ENCODE data around the gene GLYR1. TPM values are rescaled to one million over a fixed set of nuclear protein-coding genes. Genes with fewer than 3 reads are reported as not detected.
A peak's percentile ranks its signal among the peaks of the same experiment; 100 is the strongest.

The GLYR1 gene
- total and polyA plus RNA-seq, 9 of the 15 experiments (the other 6 are each of a cell fraction or from before 2014, with no cell fraction given), result 6.7 to 99.2 (median 60.2) TPM

GRCh38 chr16:4806280-4806679 is 40.8 kb downstream of the GLYR1 start:
- H3K79me2 ChIP-seq (ENCODE audit: control insufficient read depth, insufficient read depth, low read length), result peaks cover 5% of the 10 kb centered on the region; the same call in 2 of the 3 replicates
- in situ Hi-C loops (cut with MboI) (no loop called here), intact Hi-C loops (cut with micrococcal nuclease) (no loop called here)
- peaks cover 30 to 43% of the 10 kb centered on the region in 2 experiments for H3K4me1 ChIP-seq (replicated peaks in 1 of 2; ENCODE audit: control insufficient read depth in 2 of 2, insufficient read depth in 2 of 2, low read length in 2 of 2)
- no TSS peak for BruUV-seq (replicated peaks)
- H4K20me1 ChIP-seq (replicated peaks; ENCODE audit: control insufficient read depth, insufficient read depth, low read length), result no peaks in the 10 kb centered on the region; the same call in 1 of the 2 replicates
- H3K27me3 ChIP-seq (ENCODE audit: control insufficient read depth in 2 of 2, insufficient read depth in 2 of 2, low read length in 2 of 2), result no peaks in the 10 kb centered on the region
- no peak overlapping the region for H3K4me3 ChIP-seq
- CTCF ChIA-PET (ENCODE audit: low intra/inter-chr PET ratio), result no interaction called here
- DNase-seq (ENCODE audit: extremely low read depth in 1 of 4, low spot score in 3 of 4) (no peak), FAIRE-seq (no peak), ATAC-seq (no peak)
- TF ChIP-seq ZFP1 (CRISPR knock-in tag; IDR thresholded peaks at IDR 0.05) (no peak), ZNF121 (CRISPR knock-in tag; conservative IDR thresholded peaks at IDR 0.05) (peak; percentile 96), BCOR (IDR thresholded peaks at IDR 0.05) (peak; percentile 15; the same call in 1 of the 2 replicates)
- 87% methylated on average over 6 of the region's 6 CpGs for WGBS (ENCODE audit: insufficient coverage, low coverage, missing lambda C conversion rate)
- POLR2A ChIA-PET, result no interaction called here
- H3K4me2 ChIP-seq (ENCODE audit: insufficient read depth, low read length), result no peak overlapping the region
- H3K36me3 ChIP-seq (ENCODE audit: control insufficient read depth, insufficient read depth, low read length), result peaks cover 63% of the 10 kb centered on the region
- H3K27ac ChIP-seq (ENCODE audit: extremely low read depth, low read depth, low read length), result no peak overlapping the region
- H3K9me3 ChIP-seq (replicated peaks; ENCODE audit: control insufficient read depth, insufficient read depth, low read depth, low read length), result no peaks in the 10 kb centered on the region
- no peaks in the 10 kb centered on the region for H3K9me1 ChIP-seq (ENCODE audit: control insufficient read depth, insufficient read depth, low read length)
- peak overlapping the region in 1 of 2 experiments; percentile 10; a peak in 1 of 4 replicates for H3K9ac ChIP-seq (ENCODE audit: insufficient read depth in 1 of 2, low read depth in 2 of 2, low read length in 2 of 2)
- H2AFZ ChIP-seq (ENCODE audit: low read depth, low read length), result no peak overlapping the region

GRCh38 chr16:4805231-4805630 is 41.9 kb downstream of the GLYR1 start:
- Histone ChIP-seq H3K79me2 (ENCODE audit: control insufficient read depth, insufficient read depth, low read length) (peaks cover 6% of the 10 kb centered on the region; the same call in 2 of the 3 replicates), H2AFZ (ENCODE audit: low read depth, low read length) (no peak overlapping the region), H3K4me1 (replicated peaks in 1 of 2; ENCODE audit: control insufficient read depth in 2 of 2, insufficient read depth in 2 of 2, low read length in 2 of 2) (peaks cover 35 to 54% of the 10 kb centered on the region in 2 experiments), H3K4me3 (no peak overlapping the region), H3K36me3 (ENCODE audit: control insufficient read depth, insufficient read depth, low read length) (peaks cover 58% of the 10 kb centered on the region), H3K9me3 (replicated peaks; ENCODE audit: control insufficient read depth, insufficient read depth, low read depth, low read length) (no peaks in the 10 kb centered on the region), H3K9me1 (ENCODE audit: control insufficient read depth, insufficient read depth, low read length) (no peaks in the 10 kb centered on the region), H3K27me3 (ENCODE audit: control insufficient read depth in 2 of 2, insufficient read depth in 2 of 2, low read length in 2 of 2) (no peaks in the 10 kb centered on the region), H3K4me2 (ENCODE audit: insufficient read depth, low read length) (no peak overlapping the region), H4K20me1 (replicated peaks; ENCODE audit: control insufficient read depth, insufficient read depth, low read length) (no peaks in the 10 kb centered on the region; the same call in 1 of the 2 replicates), H3K9ac (ENCODE audit: insufficient read depth in 1 of 2, low read depth in 2 of 2, low read length in 2 of 2) (peak overlapping the region in 1 of 2 experiments; percentile 74; a peak in 3 of 4 replicates), H3K27ac (ENCODE audit: extremely low read depth, low read depth, low read length) (peak overlapping the region; percentile 35; the same call in 1 of the 3 replicates)
- no TSS peak for BruUV-seq (replicated peaks)
- ATAC-seq, result no peak
- no peak for FAIRE-seq
- no peak for DNase-seq (ENCODE audit: extremely low read depth in 1 of 4, low spot score in 3 of 4)
- intact Hi-C loops (cut with micrococcal nuclease) (loop anchor here (2.0 kb wide), 1 partner anchor 36 kb away; no protein-coding TSS in a partner anchor), in situ Hi-C loops (cut with MboI) (no loop called here)
- WGBS (ENCODE audit: insufficient coverage, low coverage, missing lambda C conversion rate), result 73% methylated on average over 8 of the region's 11 CpGs
- POLR2A ChIA-PET, result interaction anchor here (0.7 to 2.6 kb wide), 3 partner anchors 10 to 37 kb away, joined by 3 to 9 read pairs (median 4); no protein-coding TSS in a partner anchor
- CTCF ChIA-PET (ENCODE audit: low intra/inter-chr PET ratio), result interaction anchor here (0.7 kb wide), 1 partner anchor 57 kb away, joined by 3 read pairs; no protein-coding TSS in a partner anchor
- no peak for TF ChIP-seq ZBTB12 (CRISPR knock-in tag; IDR thresholded peaks at IDR 0.05)
- TF ChIP-seq, protein P1, sequence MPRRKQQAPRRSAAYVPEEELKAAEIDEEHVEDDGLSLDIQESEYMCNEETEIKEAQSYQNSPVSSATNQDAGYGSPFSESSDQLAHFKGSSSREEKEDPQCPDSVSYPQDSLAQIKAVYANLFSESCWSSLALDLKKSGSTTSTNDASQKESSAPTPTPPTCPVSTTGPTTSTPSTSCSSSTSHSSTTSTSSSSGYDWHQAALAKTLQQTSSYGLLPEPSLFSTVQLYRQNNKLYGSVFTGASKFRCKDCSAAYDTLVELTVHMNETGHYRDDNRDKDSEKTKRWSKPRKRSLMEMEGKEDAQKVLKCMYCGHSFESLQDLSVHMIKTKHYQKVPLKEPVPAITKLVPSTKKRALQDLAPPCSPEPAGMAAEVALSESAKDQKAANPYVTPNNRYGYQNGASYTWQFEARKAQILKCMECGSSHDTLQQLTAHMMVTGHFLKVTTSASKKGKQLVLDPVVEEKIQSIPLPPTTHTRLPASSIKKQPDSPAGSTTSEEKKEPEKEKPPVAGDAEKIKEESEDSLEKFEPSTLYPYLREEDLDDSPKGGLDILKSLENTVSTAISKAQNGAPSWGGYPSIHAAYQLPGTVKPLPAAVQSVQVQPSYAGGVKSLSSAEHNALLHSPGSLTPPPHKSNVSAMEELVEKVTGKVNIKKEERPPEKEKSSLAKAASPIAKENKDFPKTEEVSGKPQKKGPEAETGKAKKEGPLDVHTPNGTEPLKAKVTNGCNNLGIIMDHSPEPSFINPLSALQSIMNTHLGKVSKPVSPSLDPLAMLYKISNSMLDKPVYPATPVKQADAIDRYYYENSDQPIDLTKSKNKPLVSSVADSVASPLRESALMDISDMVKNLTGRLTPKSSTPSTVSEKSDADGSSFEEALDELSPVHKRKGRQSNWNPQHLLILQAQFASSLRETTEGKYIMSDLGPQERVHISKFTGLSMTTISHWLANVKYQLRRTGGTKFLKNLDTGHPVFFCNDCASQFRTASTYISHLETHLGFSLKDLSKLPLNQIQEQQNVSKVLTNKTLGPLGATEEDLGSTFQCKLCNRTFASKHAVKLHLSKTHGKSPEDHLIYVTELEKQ (CRISPR knock-in tag; IDR thresholded peaks at IDR 0.05), result no peak
- TF ChIP-seq ZNF57 (CRISPR knock-in tag; IDR thresholded peaks at IDR 0.05), result no peak
- no peak for TF ChIP-seq CHD2 (IDR thresholded peaks at IDR 0.05; ENCODE audit: low read depth, low read length)
- no peak for TF ChIP-seq HCFC1 (IDR thresholded peaks at IDR 0.05; ENCODE audit: low read depth, low read length)
- TF ChIP-seq RNF2 (IDR thresholded peaks at IDR 0.05), result no peak
- no peak for TF ChIP-seq SMARCC2 (IDR thresholded peaks at IDR 0.05; ENCODE audit: low read depth)
- TF ChIP-seq TFAP4 (CRISPR knock-in tag; IDR thresholded peaks at IDR 0.05; ENCODE audit: borderline replicate concordance), result no peak

Measured in K562 (cell line).